SJSA1 (cell line): ENCODE data around the gene RND2. TPM values are rescaled to one million over a fixed set of nuclear protein-coding genes. Genes with fewer than 3 reads are reported as not detected.
A peak's percentile ranks its signal among the peaks of the same experiment; 100 is the strongest.

ENCODE experiments used
- DNase-seq, 2 experiments: peaks; one replicate each; pipeline ENCODE4 v3.0.0-alpha.2; 2015 to 2020; ENCODE audit warnings: low spot score in 2 of 2, low read depth in 1 of 2
- H3K27ac ChIP-seq: fragments of 250-450 bp; sonication (Bioruptor Pico); 2 replicates; pipeline ENCODE4 v1.5.1; 2020; ENCODE audit warnings: mild to moderate bottlenecking, moderate library complexity
- H3K27me3 ChIP-seq: fragments of 250-450 bp; sonication (Bioruptor Pico); replicated peaks from 2 replicates; pipeline ENCODE4 v1.5.1; 2020; ENCODE audit warnings: mild to moderate bottlenecking, moderate library complexity
- H3K36me3 ChIP-seq: fragments of 250-450 bp; sonication (Bioruptor Pico); 2 replicates; pipeline ENCODE4 v1.5.1; 2020; ENCODE audit warnings: mild to moderate bottlenecking
- H3K4me1 ChIP-seq: fragments of 250-450 bp; sonication (Bioruptor Pico); replicated peaks from 2 replicates; pipeline ENCODE4 v1.6.1; 2021; ENCODE audit warnings: mild to moderate bottlenecking
- H3K4me3 ChIP-seq: fragments of 250-450 bp; sonication (Bioruptor Pico); 2 replicates; pipeline ENCODE4 v1.5.1; 2020; ENCODE audit warnings: mild to moderate bottlenecking
- H3K9me3 ChIP-seq: fragments of 250-450 bp; sonication (Bioruptor Pico); replicated peaks from 2 replicates; pipeline ENCODE4 v1.5.1; 2020; ENCODE audit warnings: mild to moderate bottlenecking
- total RNA-seq: library from RNA; depleted of rRNA; stranded (reverse); fragments of >200 nt; shearing (Covaris generic); gene quantifications from 2 replicates; pipeline ENCODE4 v1.2.3, GENCODE V29; 2014

Gene RND2
- total RNA-seq, 1 experiment from 2014 or later = 0.03 TPM

GRCh38 chr17:43014649-43015542 lies 10.1 kb upstream of the RND2 start:
- no peak for DNase-seq
- no peak overlapping the region for H3K4me3 ChIP-seq
- no peaks in the 10 kb centered on the region for H3K9me3 ChIP-seq
- no peak overlapping the region for H3K27ac ChIP-seq
- H3K27me3 ChIP-seq = no peaks in the 10 kb centered on the region
- H3K4me1 ChIP-seq = peaks cover 21% of the 10 kb centered on the region
- H3K36me3 ChIP-seq = peaks cover 66% of the 10 kb centered on the region

GRCh38 chr17:43015579-43015978 lies 9.5 kb upstream of the RND2 start:
- H3K36me3 ChIP-seq = peaks cover 67% of the 10 kb centered on the region

GRCh38 chr17:43016216-43016615 lies 8.8 kb upstream of the RND2 start:
- Histone ChIP-seq H3K4me1 (peaks cover 25% of the 10 kb centered on the region), H3K36me3 (peaks cover 67% of the 10 kb centered on the region), H3K27me3 (no peaks in the 10 kb centered on the region), H3K27ac (no peak overlapping the region), H3K4me3 (no peak overlapping the region), H3K9me3 (no peaks in the 10 kb centered on the region)
- DNase-seq = no peak

More at GRCh38 chr17:43015579-43015978, 9.5 kb upstream of the RND2 start:
- Histone ChIP-seq H3K9me3 (no peaks in the 10 kb centered on the region), H3K4me3 (no peak overlapping the region), H3K27me3 (no peaks in the 10 kb centered on the region), H3K27ac (no peak overlapping the region), H3K4me1 (peaks cover 21% of the 10 kb centered on the region)
- DNase-seq = no peak

GRCh38 chr17:43018008-43018853 lies 6.8 kb upstream of the RND2 start:
- H3K9me3 ChIP-seq = no peaks in the 10 kb centered on the region
- no peak overlapping the region for H3K27ac ChIP-seq
- no peak overlapping the region for H3K4me3 ChIP-seq
- H3K27me3 ChIP-seq = no peaks in the 10 kb centered on the region
- H3K4me1 ChIP-seq = peaks cover 37% of the 10 kb centered on the region
- H3K36me3 ChIP-seq = peaks cover 64% of the 10 kb centered on the region
- DNase-seq = no peak

- H3K9me3 ChIP-seq = no peaks in the 10 kb centered on the region
- H3K27ac ChIP-seq = no peak overlapping the region
- peaks cover 59% of the 10 kb centered on the region for H3K36me3 ChIP-seq
- peaks cover 37% of the 10 kb centered on the region for H3K4me1 ChIP-seq
- DNase-seq = no peak
- H3K27me3 ChIP-seq = no peaks in the 10 kb centered on the region
- H3K4me3 ChIP-seq = no peak overlapping the region
These were observed 6.1 kb upstream of the RND2 start for GRCh38 chr17:43018932-43019331.

GRCh38 chr17:43019418-43019817 lies 5.6 kb upstream of the RND2 start:
- H3K4me3 ChIP-seq = no peak overlapping the region
- H3K36me3 ChIP-seq = peaks cover 54% of the 10 kb centered on the region
- H3K9me3 ChIP-seq = no peaks in the 10 kb centered on the region
- H3K27me3 ChIP-seq = no peaks in the 10 kb centered on the region
- peaks cover 39% of the 10 kb centered on the region for H3K4me1 ChIP-seq
- H3K27ac ChIP-seq = peak overlapping the region; percentile 82
- DNase-seq = no peak

GRCh38 chr17:43020030-43020621 lies 4.9 kb upstream of the RND2 start:
- peaks cover 44% of the 10 kb centered on the region for H3K4me1 ChIP-seq
- H3K36me3 ChIP-seq = peaks cover 47% of the 10 kb centered on the region
- H3K27ac ChIP-seq = peak overlapping the region; percentile 82
- H3K27me3 ChIP-seq = peaks cover 4% of the 10 kb centered on the region; the same call in 1 of the 2 replicates
- H3K9me3 ChIP-seq = no peaks in the 10 kb centered on the region
- peak; percentile 52 to 55 for DNase-seq
- no peak overlapping the region for H3K4me3 ChIP-seq

GRCh38 chr17:43020789-43021740 lies 4.0 kb upstream of the RND2 start:
- H3K36me3 ChIP-seq = peaks cover 38% of the 10 kb centered on the region
- H3K9me3 ChIP-seq = no peaks in the 10 kb centered on the region
- peak; percentile 82 to 83 for DNase-seq
- H3K27me3 ChIP-seq = peaks cover 4% of the 10 kb centered on the region; the same call in 1 of the 2 replicates
- H3K4me3 ChIP-seq = peak overlapping the region; percentile 91
- peak overlapping the region; percentile 82 for H3K27ac ChIP-seq
- peaks cover 44% of the 10 kb centered on the region for H3K4me1 ChIP-seq

- Histone ChIP-seq H3K27me3 (peaks cover 4% of the 10 kb centered on the region; the same call in 1 of the 2 replicates), H3K36me3 (peaks cover 31% of the 10 kb centered on the region), H3K4me3 (peak within 1 kb of the TSS; percentile 91), H3K27ac (peak within 1 kb of the TSS; percentile 82), H3K4me1 (peaks cover 44% of the 10 kb centered on the region), H3K9me3 (no peaks in the 10 kb centered on the region)
- peak; percentile 84 to 86 for DNase-seq
These were observed 3.1 kb upstream of the RND2 start, which contains the start of gene VAT1 for GRCh38 chr17:43021741-43022512. TSS of gene VAT1 (minus strand) at chr17:43022385. CDS start at chr17:43022322, 63 bp downstream.

GRCh38 chr17:43025290-43025657 lies 243 bp downstream of the RND2 start:
- H3K36me3 ChIP-seq = peaks cover 9% of the 10 kb centered on the region
- peaks cover 4% of the 10 kb centered on the region; the same call in 1 of the 2 replicates for H3K27me3 ChIP-seq
- no peak overlapping the region for H3K27ac ChIP-seq
- peaks cover 29% of the 10 kb centered on the region for H3K4me1 ChIP-seq
- no peaks in the 10 kb centered on the region for H3K9me3 ChIP-seq
- no peak overlapping the region for H3K4me3 ChIP-seq
- no peak for DNase-seq

- no peak overlapping the region for H3K27ac ChIP-seq
- no peaks in the 10 kb centered on the region for H3K9me3 ChIP-seq
- peaks cover 22% of the 10 kb centered on the region for H3K4me1 ChIP-seq
- H3K27me3 ChIP-seq = peaks cover 4% of the 10 kb centered on the region; the same call in 1 of the 2 replicates
- DNase-seq = no peak
- no peak overlapping the region for H3K4me3 ChIP-seq
- peaks cover 9% of the 10 kb centered on the region for H3K36me3 ChIP-seq
These were observed 921 bp downstream of the RND2 start for GRCh38 chr17:43025766-43026537.
